ENCODE results near the gene EMSY. TPM values are rescaled to one million over a fixed set of nuclear protein-coding genes. Genes with fewer than 3 reads are reported as not detected.
A peak's percentile ranks its signal among the peaks of the same experiment; 100 is the strongest.

Gene EMSY
- total and polyA plus RNA-seq, 3 experiments from 2014 or later = 24.5 to 28.8 (median 28.2) TPM

DNA sequence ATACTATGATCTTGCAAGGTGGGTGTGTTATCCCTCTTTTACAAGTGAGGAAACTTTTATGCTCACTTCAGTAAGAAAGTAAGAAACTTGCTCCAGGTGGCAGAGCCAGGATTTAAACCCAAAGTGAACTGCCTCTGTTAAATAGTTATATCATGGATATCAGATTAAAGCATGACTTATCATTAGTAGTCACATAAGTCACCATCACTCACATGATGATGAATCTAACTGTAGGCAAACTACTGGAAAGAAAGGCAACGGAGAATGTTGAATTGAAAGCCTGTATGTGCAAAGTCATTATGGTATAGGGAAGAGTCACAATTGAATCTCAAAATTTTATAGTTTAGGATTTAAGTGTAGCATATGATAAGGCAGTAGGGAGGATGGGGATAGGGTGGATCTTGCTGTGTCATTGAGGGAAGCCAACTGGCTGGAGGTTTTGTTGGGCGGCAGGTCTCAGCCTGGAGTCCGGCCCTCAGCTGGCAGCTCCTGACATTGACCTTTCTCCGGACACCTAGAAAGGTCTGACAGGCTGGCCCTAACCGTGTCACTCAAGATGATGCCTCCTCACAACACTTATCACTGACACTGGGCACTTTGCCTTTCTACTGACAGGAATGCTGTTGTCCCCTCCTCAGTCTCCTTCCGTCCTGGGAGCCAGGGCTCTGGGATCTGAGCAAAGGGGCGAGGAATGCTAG, 98.3 kb downstream of the EMSY start:
- Mint-ChIP-seq H3K27me3 (no peaks in the 10 kb centered on the region), H3K36me3 (peaks cover 13 to 88% (median 30%) of the 10 kb centered on the region in 3 donors), H3K27ac (no peak overlapping the region), H3K4me3 (no peak overlapping the region), H3K9me3 (no peaks in the 10 kb centered on the region), H3K4me1 (peaks cover 6 to 11% (median 10%) of the 10 kb centered on the region in 3 donors)
- no peak overlapping the region for H3K4me3 ChIP-seq (ENCODE audit: low read length)
- no peaks in the 10 kb centered on the region for H3K4me1 ChIP-seq (ENCODE audit: insufficient read depth, low read length)
- CTCF ChIA-PET = no interaction called here
- POLR2A ChIA-PET = no interaction called here
- no peak overlapping the region for H3K27ac ChIP-seq (ENCODE audit: low read depth, low read length)
- H3K27me3 ChIP-seq (ENCODE audit: insufficient read depth, low read length, poor library complexity, severe bottlenecking) = no peaks in the 10 kb centered on the region
- no peaks in the 10 kb centered on the region for H3K9me3 ChIP-seq (ENCODE audit: low read length)
- no peak for DNase-seq
- H3K36me3 ChIP-seq (ENCODE audit: insufficient read depth, low read length) = peaks cover 29% of the 10 kb centered on the region

DNA sequence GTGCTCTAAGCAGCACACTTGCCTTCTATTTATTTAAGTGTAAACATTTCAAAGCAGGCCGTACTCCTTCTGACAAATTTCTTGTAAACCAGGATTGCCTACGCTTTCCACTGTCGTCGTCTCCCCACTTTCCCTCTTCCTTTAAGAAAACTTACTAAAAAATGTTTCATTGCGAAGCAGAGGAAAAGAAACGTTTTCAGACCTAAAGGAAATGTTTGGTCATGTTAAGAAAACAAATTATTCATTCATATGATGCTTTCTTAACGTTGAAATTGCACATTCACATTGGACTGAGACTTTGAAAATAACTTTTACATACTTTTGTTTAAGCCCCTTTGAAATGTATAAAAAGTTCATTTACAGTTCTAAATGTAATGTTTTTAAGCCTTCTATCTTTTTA, 106.0 kb downstream of the EMSY start:
- Mint-ChIP-seq H3K4me3 (no peak overlapping the region), H3K27me3 (no peaks in the 10 kb centered on the region), H3K4me1 (peaks cover 5 to 6% (median 6%) of the 10 kb centered on the region in 3 donors), H3K36me3 (peaks cover 0 to 48% (median 18%) of the 10 kb centered on the region in 3 donors), H3K9me3 (no peaks in the 10 kb centered on the region), H3K27ac (no peak overlapping the region)
- Histone ChIP-seq H3K9me3 (ENCODE audit: low read length) (no peaks in the 10 kb centered on the region), H3K4me1 (ENCODE audit: insufficient read depth, low read length) (no peaks in the 10 kb centered on the region), H3K27me3 (ENCODE audit: insufficient read depth, low read length, poor library complexity, severe bottlenecking) (no peaks in the 10 kb centered on the region), H3K27ac (ENCODE audit: low read depth, low read length) (no peak overlapping the region), H3K36me3 (ENCODE audit: insufficient read depth, low read length) (no peaks in the 10 kb centered on the region), H3K4me3 (ENCODE audit: low read length) (no peak overlapping the region)
- DNase-seq = no peak
- POLR2A ChIA-PET = no interaction called here
- CTCF ChIA-PET = no interaction called here

DNA sequence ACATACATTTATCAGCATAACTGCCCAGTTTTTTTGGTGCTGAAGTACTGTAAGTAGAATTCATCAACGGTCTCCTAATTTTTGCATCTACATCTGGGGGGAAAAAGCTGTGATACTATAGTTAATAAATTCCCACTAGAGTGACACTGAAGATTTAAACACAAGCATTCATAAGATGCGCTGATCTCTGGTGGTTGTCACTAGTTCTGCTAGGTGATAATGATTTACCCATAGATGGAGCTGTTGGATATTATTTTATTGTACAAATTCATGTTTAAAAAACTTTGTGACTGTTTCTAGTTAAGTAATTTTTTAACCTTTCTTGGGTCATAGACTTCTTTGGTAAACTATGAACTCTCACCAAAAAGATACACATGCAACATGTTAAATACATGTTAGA, 106.6 kb downstream of the EMSY start:
- H3K9me3 Mint-ChIP-seq = no peaks in the 10 kb centered on the region

DNA sequence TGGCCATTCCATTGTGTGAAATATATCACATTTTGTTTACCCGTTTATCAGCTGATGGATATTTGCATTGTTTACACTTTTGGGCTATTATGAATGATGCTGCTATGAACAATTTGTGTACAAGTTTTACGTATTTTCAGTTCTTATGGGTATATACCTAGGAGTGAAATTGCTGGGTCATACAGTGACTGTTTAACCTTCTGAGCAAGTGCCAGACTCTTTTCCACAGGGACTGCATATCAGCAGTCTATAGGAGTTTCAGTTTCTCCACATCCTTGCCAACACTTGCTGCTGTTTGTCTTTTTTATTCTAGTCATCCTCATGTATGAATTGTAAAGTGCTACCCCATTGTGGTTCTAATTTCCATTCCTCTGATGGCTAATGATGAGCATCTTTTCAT, 108.2 kb downstream of the EMSY start:
- no peaks in the 10 kb centered on the region for H3K9me3 Mint-ChIP-seq
- H3K27me3 Mint-ChIP-seq = no peaks in the 10 kb centered on the region
- Histone ChIP-seq H3K27me3 (ENCODE audit: insufficient read depth, low read length, poor library complexity, severe bottlenecking) (no peaks in the 10 kb centered on the region), H3K4me3 (ENCODE audit: low read length) (no peak overlapping the region), H3K36me3 (ENCODE audit: insufficient read depth, low read length) (no peaks in the 10 kb centered on the region), H3K4me1 (ENCODE audit: insufficient read depth, low read length) (no peaks in the 10 kb centered on the region), H3K9me3 (ENCODE audit: low read length) (no peaks in the 10 kb centered on the region), H3K27ac (ENCODE audit: low read depth, low read length) (no peak overlapping the region)
- H3K36me3 Mint-ChIP-seq = peaks cover 0 to 28% (median 11%) of the 10 kb centered on the region in 3 donors
- H3K27ac Mint-ChIP-seq = peak overlapping the region in 1 of 8 donors; percentile 5
- POLR2A ChIA-PET = no interaction called here
- no peak for DNase-seq
- no peaks in the 10 kb centered on the region for H3K4me1 Mint-ChIP-seq
- H3K4me3 Mint-ChIP-seq = no peak overlapping the region
- CTCF ChIA-PET = no interaction called here

More for the DNA sequence above, 106.6 kb downstream of the EMSY start:
- no peaks in the 10 kb centered on the region for H3K27me3 Mint-ChIP-seq
- H3K4me3 Mint-ChIP-seq = no peak overlapping the region
- H3K9me3 ChIP-seq (ENCODE audit: low read length) = no peaks in the 10 kb centered on the region
- no peaks in the 10 kb centered on the region for H3K27me3 ChIP-seq (ENCODE audit: insufficient read depth, low read length, poor library complexity, severe bottlenecking)
- no peak overlapping the region for H3K4me3 ChIP-seq (ENCODE audit: low read length)
- ChIA-PET POLR2A (no interaction called here), CTCF (no interaction called here)
- H3K36me3 ChIP-seq (ENCODE audit: insufficient read depth, low read length) = no peaks in the 10 kb centered on the region
- no peak overlapping the region for H3K27ac Mint-ChIP-seq
- H3K27ac ChIP-seq (ENCODE audit: low read depth, low read length) = no peak overlapping the region
- no peaks in the 10 kb centered on the region for H3K4me1 ChIP-seq (ENCODE audit: insufficient read depth, low read length)
- no peak for DNase-seq
- H3K36me3 Mint-ChIP-seq = peaks cover 0 to 42% (median 13%) of the 10 kb centered on the region in 3 donors
- peaks cover 0 to under 1% (median 0%) of the 10 kb centered on the region in 3 donors for H3K4me1 Mint-ChIP-seq

DNA sequence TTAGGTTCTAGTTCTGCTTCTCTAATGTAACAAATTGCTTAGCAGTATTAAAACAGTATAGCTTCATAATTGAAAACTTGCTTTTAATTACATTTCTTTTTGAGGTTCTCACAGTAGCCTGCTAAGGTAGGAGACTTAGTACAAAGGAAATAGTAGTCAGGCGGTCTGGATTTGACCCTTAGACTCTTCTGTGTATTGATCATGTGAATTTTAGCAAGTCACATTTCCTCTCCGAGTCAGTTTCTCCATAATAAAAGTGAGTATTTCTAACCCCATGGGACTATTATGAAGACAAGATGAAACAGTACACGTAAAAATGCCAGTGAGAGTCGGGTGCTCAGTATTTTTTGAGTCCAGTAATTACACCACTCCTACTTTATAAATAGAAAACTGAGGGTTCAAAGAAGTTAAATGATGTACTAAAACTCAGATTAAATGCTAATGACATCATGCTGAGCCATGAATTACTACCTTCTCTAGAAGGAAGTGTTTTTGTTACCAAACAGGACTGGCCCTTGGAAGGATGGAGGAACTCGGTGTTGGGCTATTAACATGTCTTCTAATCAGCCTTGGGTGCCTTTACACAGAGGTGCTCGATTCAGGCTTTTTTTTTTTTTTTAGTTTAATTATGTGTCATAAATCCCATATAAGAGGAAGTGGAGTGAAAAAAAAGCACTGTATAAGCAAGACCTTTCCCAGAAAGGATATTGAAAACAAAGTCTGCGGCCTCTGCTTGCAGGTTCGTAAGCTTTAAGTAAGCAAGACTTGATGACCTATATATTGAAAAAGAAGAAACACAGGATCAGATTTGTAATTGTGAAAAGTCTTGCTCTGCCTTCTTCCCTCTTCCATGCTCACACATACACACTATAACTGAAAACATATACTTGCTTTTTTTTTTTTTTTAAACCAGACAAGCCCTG, 109.0 kb downstream of the EMSY start:
- H3K4me3 ChIP-seq (ENCODE audit: low read length) = no peak overlapping the region
- Mint-ChIP-seq H3K4me1 (no peaks in the 10 kb centered on the region), H3K27me3 (peaks cover 0 to 1% of the 10 kb centered on the region in 2 donors), H3K27ac (no peak overlapping the region), H3K4me3 (no peak overlapping the region), H3K9me3 (no peaks in the 10 kb centered on the region), H3K36me3 (peaks cover 0 to 21% (median 9%) of the 10 kb centered on the region in 3 donors)
- no peaks in the 10 kb centered on the region for H3K9me3 ChIP-seq (ENCODE audit: low read length)
- H3K27ac ChIP-seq (ENCODE audit: low read depth, low read length) = no peak overlapping the region
- ChIA-PET CTCF (no interaction called here), POLR2A (interaction anchor here (0.7 kb wide), 1 partner anchor 119 kb away, joined by 4 read pairs; no protein-coding TSS in a partner anchor)
- DNase-seq = no peak
- H3K36me3 ChIP-seq (ENCODE audit: insufficient read depth, low read length) = no peaks in the 10 kb centered on the region
- H3K27me3 ChIP-seq (ENCODE audit: insufficient read depth, low read length, poor library complexity, severe bottlenecking) = no peaks in the 10 kb centered on the region
- H3K4me1 ChIP-seq (ENCODE audit: insufficient read depth, low read length) = no peaks in the 10 kb centered on the region

DNA sequence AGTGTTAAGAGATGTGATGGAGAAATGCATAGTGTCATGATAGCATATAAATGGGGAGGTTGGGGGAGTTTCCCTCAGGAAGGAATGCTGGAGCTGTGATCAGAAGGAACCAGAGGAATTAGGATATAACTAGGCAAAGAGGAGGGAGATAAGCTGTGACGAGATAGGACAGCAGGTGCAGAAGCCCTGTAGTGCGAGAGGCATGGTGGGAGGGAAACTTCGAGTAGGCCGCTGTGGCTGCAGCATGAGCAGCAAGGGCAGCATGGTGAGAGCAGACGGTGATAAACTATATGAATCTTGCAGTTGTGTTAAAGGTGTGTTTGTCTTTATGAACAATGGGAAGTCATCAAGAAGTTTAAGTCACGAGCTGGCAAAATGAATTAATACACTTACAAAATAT, 109.9 kb downstream of the EMSY start:
- Mint-ChIP-seq H3K36me3 (peaks cover 0 to 12% (median 6%) of the 10 kb centered on the region in 3 donors), H3K27ac (no peak overlapping the region), H3K27me3 (peaks cover 0 to 1% of the 10 kb centered on the region in 2 donors), H3K9me3 (no peaks in the 10 kb centered on the region), H3K4me3 (no peak overlapping the region), H3K4me1 (peaks cover 0 to 4% (median under 1%) of the 10 kb centered on the region in 3 donors)
- Histone ChIP-seq H3K27ac (ENCODE audit: low read depth, low read length) (no peak overlapping the region), H3K27me3 (ENCODE audit: insufficient read depth, low read length, poor library complexity, severe bottlenecking) (no peaks in the 10 kb centered on the region), H3K4me3 (ENCODE audit: low read length) (no peak overlapping the region), H3K36me3 (ENCODE audit: insufficient read depth, low read length) (no peaks in the 10 kb centered on the region), H3K4me1 (ENCODE audit: insufficient read depth, low read length) (no peaks in the 10 kb centered on the region), H3K9me3 (ENCODE audit: low read length) (no peaks in the 10 kb centered on the region)
- DNase-seq = no peak
- ChIA-PET POLR2A (interaction anchor here (0.7 kb wide), 1 partner anchor 118 kb away, joined by 4 read pairs; no protein-coding TSS in a partner anchor), CTCF (no interaction called here)

DNA sequence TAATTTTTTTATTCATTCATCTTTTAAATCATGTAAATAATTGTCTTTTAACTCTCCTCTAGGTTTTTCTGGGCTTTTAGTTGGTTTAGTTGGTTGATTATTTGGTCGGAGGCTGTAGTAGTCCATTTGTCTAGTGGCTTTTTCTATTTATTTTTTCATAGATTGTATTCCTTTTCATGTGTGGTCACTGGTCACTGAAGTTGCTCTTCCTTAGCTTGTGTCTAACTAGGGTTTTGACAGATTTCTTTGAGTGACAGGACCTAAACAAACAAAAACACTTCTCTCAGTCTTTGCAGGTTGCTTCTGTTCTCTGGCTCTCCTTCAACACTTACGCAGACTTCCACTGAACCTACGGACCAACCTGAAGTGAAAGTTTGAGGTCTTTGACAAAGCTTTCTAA, 112.6 kb downstream of the EMSY start:
- Mint-ChIP-seq H3K4me1 (peaks cover 2 to 12% (median 10%) of the 10 kb centered on the region in 3 donors), H3K9me3 (no peaks in the 10 kb centered on the region), H3K27me3 (peaks cover 0 to 1% of the 10 kb centered on the region in 2 donors), H3K27ac (no peak overlapping the region), H3K4me3 (no peak overlapping the region), H3K36me3 (no peaks in the 10 kb centered on the region)
- no peaks in the 10 kb centered on the region for H3K9me3 ChIP-seq (ENCODE audit: low read length)
- H3K4me1 ChIP-seq (ENCODE audit: insufficient read depth, low read length) = no peaks in the 10 kb centered on the region
- no peaks in the 10 kb centered on the region for H3K36me3 ChIP-seq (ENCODE audit: insufficient read depth, low read length)
- no peak overlapping the region for H3K27ac ChIP-seq (ENCODE audit: low read depth, low read length)
- no peak for DNase-seq
- ChIA-PET POLR2A (no interaction called here), CTCF (no interaction called here)
- H3K4me3 ChIP-seq (ENCODE audit: low read length) = no peak overlapping the region
- H3K27me3 ChIP-seq (ENCODE audit: insufficient read depth, low read length, poor library complexity, severe bottlenecking) = no peaks in the 10 kb centered on the region

DNA sequence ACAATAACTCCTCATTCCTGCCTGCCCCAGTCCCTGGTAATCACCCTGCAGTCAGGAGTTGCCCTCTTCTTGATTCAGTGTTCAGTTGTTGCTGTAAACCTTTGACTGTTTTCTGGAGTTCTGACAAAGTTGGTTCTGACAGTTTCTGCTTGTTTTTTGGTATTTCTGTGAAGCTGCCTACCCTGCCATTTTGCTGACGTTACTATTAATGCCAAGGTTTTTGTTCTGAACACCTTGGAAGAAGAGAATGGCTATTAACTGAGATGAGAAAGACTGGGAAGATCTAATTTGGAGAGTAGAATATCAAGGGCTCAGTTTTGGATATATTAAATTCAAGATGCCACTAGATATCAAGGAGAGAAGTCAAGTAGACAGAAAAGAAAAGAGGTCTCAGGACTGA, 113.7 kb downstream of the EMSY start:
- no peaks in the 10 kb centered on the region for H3K4me1 ChIP-seq (ENCODE audit: insufficient read depth, low read length)
- CTCF ChIA-PET = no interaction called here
- Mint-ChIP-seq H3K27ac (peak overlapping the region in 1 of 8 donors; percentile 8), H3K4me3 (no peak overlapping the region), H3K9me3 (no peaks in the 10 kb centered on the region), H3K27me3 (peaks cover 2 to 3% of the 10 kb centered on the region in 2 donors), H3K4me1 (peaks cover 2 to 12% (median 10%) of the 10 kb centered on the region in 3 donors), H3K36me3 (no peaks in the 10 kb centered on the region)
- no peak overlapping the region for H3K4me3 ChIP-seq (ENCODE audit: low read length)
- H3K9me3 ChIP-seq (ENCODE audit: low read length) = no peaks in the 10 kb centered on the region
- H3K36me3 ChIP-seq (ENCODE audit: insufficient read depth, low read length) = no peaks in the 10 kb centered on the region
- no peak overlapping the region for H3K27ac ChIP-seq (ENCODE audit: low read depth, low read length)
- DNase-seq = no peak
- H3K27me3 ChIP-seq (ENCODE audit: insufficient read depth, low read length, poor library complexity, severe bottlenecking) = peaks cover 8% of the 10 kb centered on the region
- POLR2A ChIA-PET = no interaction called here

All from CD8-positive, alpha-beta memory T cell (primary cell).